Natural killer cell (primary cell): ENCODE data around the gene GRB10. TPM values are rescaled to one million over a fixed set of nuclear protein-coding genes. Genes with fewer than 3 reads are reported as not detected.

Source experiments
- ATAC-seq, 3 donors: fragments of 150-1000 bp in 2 of 3; fragments of 200-7000 bp in 1 of 3; cut with Tn5 transposase; 1 replicate in 1 of 3; 2 replicates in 2 of 3; pipeline ENCODE4 v1.10.0; 2021; ENCODE audit warnings: mild to moderate bottlenecking in 2 of 3, moderate library complexity in 2 of 3
- DNase-seq, 2 donors: peaks; one replicate each; pipeline versions ENCODE4 v3.0.0 to v3.0.0-alpha.2; 2013 to 2021; ENCODE audit warnings: mixed read lengths in 1 of 2
- H3K27ac ChIP-seq: one replicate; pipeline ENCODE4 v1.5.1; 2013; ENCODE audit warnings: mild to moderate bottlenecking, low read length
- H3K27me3 ChIP-seq: one replicate; pipeline ENCODE4 v1.6.1; 2013; ENCODE audit warnings: low read length; ENCODE audit not compliant: control insufficient read depth, insufficient read depth
- H3K36me3 ChIP-seq: one replicate; pipeline ENCODE4 v1.6.1; 2013; ENCODE audit warnings: low read length; ENCODE audit not compliant: control insufficient read depth, insufficient read depth
- H3K4me1 ChIP-seq: one replicate; pipeline ENCODE4 v1.6.1; 2013; ENCODE audit warnings: low read length; ENCODE audit not compliant: control insufficient read depth, insufficient read depth
- H3K4me3 ChIP-seq: one replicate; pipeline ENCODE4 v1.5.1; 2013; ENCODE audit warnings: low read length
- H3K9me3 ChIP-seq: one replicate; pipeline ENCODE4 v1.6.1; 2013; ENCODE audit warnings: low read length; ENCODE audit not compliant: control insufficient read depth, insufficient read depth
- H3K27ac Mint-ChIP-seq, 2 donors: one replicate each; pipeline ENCODE4 v1.8.0; 2022; ENCODE audit warnings: mild to moderate bottlenecking in 2 of 2, mixed read lengths in 2 of 2, moderate library complexity in 1 of 2
- H3K27me3 Mint-ChIP-seq, 2 donors: one replicate each; pipeline ENCODE4 v1.8.0; 2022; ENCODE audit warnings: low read depth in 2 of 2, mixed read lengths in 2 of 2
- H3K36me3 Mint-ChIP-seq: one replicate; pipeline ENCODE4 v1.8.0; 2022; ENCODE audit warnings: mixed read lengths
- H3K4me1 Mint-ChIP-seq, 2 donors: one replicate each; pipeline ENCODE4 v1.8.0; 2022; ENCODE audit warnings: mixed read lengths in 2 of 2
- H3K4me3 Mint-ChIP-seq: one replicate; pipeline ENCODE4 v1.8.0; 2022; ENCODE audit warnings: mild to moderate bottlenecking, moderate library complexity, mixed read lengths
- H3K9me3 Mint-ChIP-seq, 2 donors: one replicate each; pipeline ENCODE4 v1.8.0; 2022; ENCODE audit warnings: mixed read lengths in 2 of 2
- WGBS: methylation state at CpG from one replicate; pipeline ENCODE4 v1.1.7; 2013; ENCODE audit warnings: missing lambda C conversion rate; ENCODE audit not compliant: insufficient coverage; 5-methylcytosine and 5-hydroxymethylcytosine counted together
- intact Hi-C: fragments of 100-400 bp; cut with micrococcal nuclease; formaldehyde crosslinking; loops from one replicate; pipeline ENCODE4 v1.14.2; 2022
- total RNA-seq, 4 donors: library from RNA; stranded (reverse); fragments of 120-200 nt in 1 of 4; gene quantifications; one replicate each; pipeline versions ENCODE4 v1.2.3 to v1.2.4, GENCODE V29; 2013 to 2022
- TF ChIP-seq, protein P1 (sequence below): fragments of 200-600 bp; IDR thresholded peaks from one replicate; pipeline ENCODE4 v1.8.0; 2022; ENCODE audit warnings: antibody characterized with exemption

GRB10 gene
- total RNA-seq, 3 donors from 2014 or later (not counting 1 experiment from before 2014, with no cell fraction given): 0.16 to 24.4 (median 1.4) TPM

DNA sequence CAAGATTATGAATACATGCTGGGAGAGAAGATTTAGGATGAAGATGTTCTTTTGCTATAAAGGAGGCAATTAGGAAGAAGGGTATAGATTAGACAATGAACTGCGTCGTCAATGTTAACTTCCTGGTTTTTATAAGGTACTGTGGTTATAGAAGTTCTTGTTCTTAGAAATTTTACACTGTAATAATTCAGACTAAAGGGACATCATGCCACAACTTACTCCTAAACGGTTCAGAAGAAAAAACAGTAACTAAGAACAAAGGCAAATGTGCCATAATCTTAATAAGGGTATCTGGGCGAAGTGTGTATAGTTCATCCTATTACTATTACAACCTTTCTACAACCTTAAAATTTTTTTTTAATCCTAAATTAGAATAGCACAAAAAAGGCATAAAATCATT lies 186.2 kb downstream of the GRB10 start:
- Mint-ChIP-seq H3K27me3 (peaks cover 0 to 10% of the 10 kb centered on the region in 2 donors), H3K4me3 (no peak overlapping the region), H3K9me3 (no peaks in the 10 kb centered on the region), H3K36me3 (no peaks in the 10 kb centered on the region), H3K4me1 (no peaks in the 10 kb centered on the region), H3K27ac (no peak overlapping the region)
- 60% methylated on average over 2 of the region's 4 CpGs for WGBS
- no peak for DNase-seq
- Histone ChIP-seq H3K36me3 (no peaks in the 10 kb centered on the region), H3K4me3 (no peak overlapping the region), H3K27ac (no peak overlapping the region), H3K4me1 (no peaks in the 10 kb centered on the region), H3K27me3 (no peaks in the 10 kb centered on the region), H3K9me3 (no peaks in the 10 kb centered on the region)
- TF ChIP-seq, protein P1, sequence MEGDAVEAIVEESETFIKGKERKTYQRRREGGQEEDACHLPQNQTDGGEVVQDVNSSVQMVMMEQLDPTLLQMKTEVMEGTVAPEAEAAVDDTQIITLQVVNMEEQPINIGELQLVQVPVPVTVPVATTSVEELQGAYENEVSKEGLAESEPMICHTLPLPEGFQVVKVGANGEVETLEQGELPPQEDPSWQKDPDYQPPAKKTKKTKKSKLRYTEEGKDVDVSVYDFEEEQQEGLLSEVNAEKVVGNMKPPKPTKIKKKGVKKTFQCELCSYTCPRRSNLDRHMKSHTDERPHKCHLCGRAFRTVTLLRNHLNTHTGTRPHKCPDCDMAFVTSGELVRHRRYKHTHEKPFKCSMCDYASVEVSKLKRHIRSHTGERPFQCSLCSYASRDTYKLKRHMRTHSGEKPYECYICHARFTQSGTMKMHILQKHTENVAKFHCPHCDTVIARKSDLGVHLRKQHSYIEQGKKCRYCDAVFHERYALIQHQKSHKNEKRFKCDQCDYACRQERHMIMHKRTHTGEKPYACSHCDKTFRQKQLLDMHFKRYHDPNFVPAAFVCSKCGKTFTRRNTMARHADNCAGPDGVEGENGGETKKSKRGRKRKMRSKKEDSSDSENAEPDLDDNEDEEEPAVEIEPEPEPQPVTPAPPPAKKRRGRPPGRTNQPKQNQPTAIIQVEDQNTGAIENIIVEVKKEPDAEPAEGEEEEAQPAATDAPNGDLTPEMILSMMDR: no peak
- intact Hi-C loops: loop anchor here (5.0 kb wide), 1 partner anchor 36 kb away; no protein-coding TSS in a partner anchor
- ATAC-seq: no peak

DNA sequence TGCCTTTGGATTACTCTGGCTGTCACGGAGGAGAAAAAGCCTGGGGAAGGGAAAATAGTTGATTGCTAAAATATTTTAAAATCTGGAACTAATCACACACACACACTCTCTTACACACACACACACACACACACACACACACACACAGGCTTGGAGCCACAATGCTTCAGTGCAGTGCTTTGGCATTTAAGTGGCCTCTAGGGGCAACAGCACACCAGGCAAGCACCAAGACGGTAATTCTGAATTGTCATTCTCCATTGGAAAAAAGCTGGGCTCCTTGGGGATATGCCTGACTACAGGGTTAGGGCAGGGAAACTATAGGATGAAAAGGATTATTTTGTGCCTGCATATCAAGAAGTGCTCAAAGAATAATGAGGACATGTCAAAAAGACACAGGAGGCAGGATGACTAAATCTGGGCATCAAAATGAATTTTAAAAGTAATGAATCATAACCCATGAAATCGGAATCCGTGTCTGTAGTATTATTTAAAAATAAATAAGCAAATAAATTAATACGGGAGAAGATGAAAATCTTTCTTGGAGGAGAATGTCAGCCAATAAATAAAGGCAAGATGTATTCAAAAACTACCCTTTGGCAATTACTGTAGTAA lies 187.1 kb downstream of the GRB10 start:
- Mint-ChIP-seq H3K27ac (no peak overlapping the region), H3K27me3 (peaks cover 6 to 10% of the 10 kb centered on the region in 2 donors), H3K9me3 (no peaks in the 10 kb centered on the region), H3K4me1 (no peaks in the 10 kb centered on the region), H3K4me3 (no peak overlapping the region), H3K36me3 (no peaks in the 10 kb centered on the region)
- Histone ChIP-seq H3K27me3 (no peaks in the 10 kb centered on the region), H3K27ac (no peak overlapping the region), H3K36me3 (no peaks in the 10 kb centered on the region), H3K9me3 (no peaks in the 10 kb centered on the region), H3K4me3 (no peak overlapping the region), H3K4me1 (no peaks in the 10 kb centered on the region)
- intact Hi-C loops: loop anchor here (5.0 kb wide), 1 partner anchor 37 kb away; no protein-coding TSS in a partner anchor
- 71% methylated on average over 1 of the region's 5 CpGs for WGBS
- ATAC-seq (peak in 2 of 3 donors; percentile 40), DNase-seq (peak in 1 of 2 donors; percentile 55)
- TF ChIP-seq, protein P1: no peak

DNA sequence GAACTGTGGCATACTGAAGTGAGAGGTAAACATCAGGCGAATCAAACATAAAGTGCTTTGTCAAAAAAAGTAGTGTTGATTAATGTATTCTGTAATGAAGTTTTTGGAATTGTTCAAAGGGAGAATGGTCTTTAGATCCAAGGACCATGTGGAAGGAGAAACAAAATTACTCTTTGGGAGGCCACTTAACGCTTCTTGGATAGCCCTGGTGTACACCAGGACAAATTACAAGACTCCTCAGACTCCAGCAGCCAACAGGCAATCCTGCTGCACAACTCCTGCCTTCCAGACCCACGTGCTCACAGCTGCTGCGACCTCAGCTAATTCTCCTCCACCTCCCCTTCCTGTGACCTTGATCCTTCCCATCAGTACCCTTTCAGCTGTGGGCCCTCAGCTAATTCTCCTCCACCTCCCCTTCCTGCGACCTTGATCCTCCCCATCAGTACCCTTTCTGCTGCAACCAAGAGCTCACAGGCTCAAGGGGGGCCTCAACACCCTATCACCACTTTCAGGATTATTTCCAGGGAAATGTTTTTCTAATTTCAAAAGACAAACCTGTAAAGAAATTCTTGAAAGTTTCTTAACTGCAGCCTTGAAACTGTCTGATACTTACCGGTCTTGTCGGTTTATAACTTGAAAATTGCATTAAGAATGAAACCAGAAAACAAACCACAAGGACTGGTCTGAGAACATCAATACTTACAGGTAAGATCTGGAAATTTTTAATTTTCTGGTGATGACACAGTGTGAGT lies 187.8 kb downstream of the GRB10 start:
- H3K27me3 Mint-ChIP-seq: peaks cover 10 to 12% of the 10 kb centered on the region in 2 donors
- no peaks in the 10 kb centered on the region for H3K4me1 Mint-ChIP-seq
- no peak overlapping the region for H3K4me3 Mint-ChIP-seq
- no peaks in the 10 kb centered on the region for H3K4me1 ChIP-seq
- no peaks in the 10 kb centered on the region for H3K36me3 Mint-ChIP-seq
- H3K27me3 ChIP-seq: no peaks in the 10 kb centered on the region
- WGBS: 72% methylated on average over 7 of the region's 7 CpGs
- no peaks in the 10 kb centered on the region for H3K9me3 Mint-ChIP-seq
- H3K36me3 ChIP-seq: no peaks in the 10 kb centered on the region
- intact Hi-C loops: loop anchor here (5.0 kb wide), 1 partner anchor 37 kb away; no protein-coding TSS in a partner anchor
- ATAC-seq (no peak), DNase-seq (no peak)
- no peaks in the 10 kb centered on the region for H3K9me3 ChIP-seq
- H3K27ac Mint-ChIP-seq: no peak overlapping the region
- TF ChIP-seq, protein P1: no peak
- H3K27ac ChIP-seq: no peak overlapping the region
- no peak overlapping the region for H3K4me3 ChIP-seq
